HPDE6-E6E7 (cell line): ENCODE measurements around the gene PIP5K1A.

Source experiments
- DNase-seq: peaks from one replicate; pipeline ENCODE4 v3.0.0; 2011; ENCODE audit warnings: missing footprints; ENCODE audit errors: extremely low spot score

Gene PIP5K1A

DNA sequence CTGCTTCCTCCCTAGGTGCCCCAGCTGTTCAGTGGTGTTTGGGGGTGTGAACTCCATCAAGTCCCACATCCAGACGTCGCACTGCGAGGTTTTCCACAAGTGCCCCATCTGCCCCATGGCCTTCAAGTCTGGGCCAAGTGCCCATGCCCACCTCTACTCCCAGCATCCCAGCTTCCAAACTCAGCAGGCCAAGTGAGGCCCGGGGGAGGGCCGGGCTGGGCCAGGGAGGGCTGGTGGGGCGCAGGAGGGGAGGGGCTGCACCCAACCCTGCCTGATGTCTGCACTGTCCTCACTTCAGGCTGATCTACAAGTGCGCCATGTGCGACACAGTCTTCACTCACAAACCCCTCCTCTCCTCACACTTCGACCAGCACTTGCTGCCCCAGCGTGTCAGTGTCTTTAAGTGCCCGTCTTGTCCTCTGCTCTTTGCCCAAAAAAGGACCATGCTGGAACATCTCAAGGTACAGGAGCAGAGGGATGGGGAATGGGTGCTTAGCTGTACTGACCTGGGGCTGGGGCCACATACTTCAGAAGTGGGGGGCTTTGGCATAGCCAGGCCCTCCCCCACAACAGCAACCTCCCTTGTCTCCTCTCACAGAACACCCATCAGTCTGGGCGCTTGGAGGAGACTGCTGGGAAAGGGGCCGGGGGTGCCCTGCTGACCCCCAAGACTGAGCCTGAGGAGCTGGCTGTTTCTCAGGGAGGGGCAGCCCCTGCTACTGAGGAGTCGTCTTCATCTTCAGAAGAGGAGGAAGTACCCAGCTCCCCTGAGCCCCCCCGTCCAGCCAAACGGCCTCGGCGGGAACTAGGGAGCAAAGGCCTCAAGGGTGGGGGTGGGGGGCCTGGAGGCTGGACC lies 91.0 kb downstream of the PIP5K1A start:
- no peak for DNase-seq

DNA sequence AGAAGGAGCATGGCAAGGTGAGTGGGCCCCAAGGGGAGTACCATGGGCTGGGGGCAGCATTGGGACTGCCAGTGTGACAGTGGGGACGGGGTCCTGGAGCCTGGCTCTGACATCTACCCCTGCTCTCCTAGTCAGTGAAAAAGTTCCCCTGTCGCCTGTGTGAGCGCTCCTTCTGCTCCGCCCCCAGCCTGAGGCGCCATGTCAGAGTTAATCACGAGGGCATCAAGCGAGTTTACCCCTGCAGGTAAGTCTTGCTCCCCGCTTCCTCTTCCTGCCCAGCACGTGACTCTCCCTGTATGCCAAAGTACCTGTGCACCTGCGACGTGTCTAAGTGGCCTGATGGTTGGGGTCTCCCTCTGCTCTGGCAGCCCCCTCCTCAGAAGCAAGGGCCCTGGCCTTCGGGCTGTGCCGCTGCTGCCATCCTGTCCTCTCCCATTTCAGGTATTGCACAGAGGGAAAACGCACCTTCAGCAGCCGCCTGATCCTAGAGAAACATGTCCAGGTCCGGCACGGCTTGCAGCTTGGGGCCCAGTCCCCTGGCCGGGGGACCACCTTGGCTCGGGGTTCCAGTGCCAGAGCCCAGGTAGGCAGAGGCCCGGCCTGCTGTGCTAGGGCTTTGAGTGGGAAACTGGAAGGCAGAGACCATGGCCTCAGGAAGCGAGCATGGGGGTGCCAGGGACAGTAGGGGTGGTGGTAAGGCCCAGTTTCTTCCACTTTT lies 91.8 kb downstream of the PIP5K1A start:
- no peak for DNase-seq

DNA sequence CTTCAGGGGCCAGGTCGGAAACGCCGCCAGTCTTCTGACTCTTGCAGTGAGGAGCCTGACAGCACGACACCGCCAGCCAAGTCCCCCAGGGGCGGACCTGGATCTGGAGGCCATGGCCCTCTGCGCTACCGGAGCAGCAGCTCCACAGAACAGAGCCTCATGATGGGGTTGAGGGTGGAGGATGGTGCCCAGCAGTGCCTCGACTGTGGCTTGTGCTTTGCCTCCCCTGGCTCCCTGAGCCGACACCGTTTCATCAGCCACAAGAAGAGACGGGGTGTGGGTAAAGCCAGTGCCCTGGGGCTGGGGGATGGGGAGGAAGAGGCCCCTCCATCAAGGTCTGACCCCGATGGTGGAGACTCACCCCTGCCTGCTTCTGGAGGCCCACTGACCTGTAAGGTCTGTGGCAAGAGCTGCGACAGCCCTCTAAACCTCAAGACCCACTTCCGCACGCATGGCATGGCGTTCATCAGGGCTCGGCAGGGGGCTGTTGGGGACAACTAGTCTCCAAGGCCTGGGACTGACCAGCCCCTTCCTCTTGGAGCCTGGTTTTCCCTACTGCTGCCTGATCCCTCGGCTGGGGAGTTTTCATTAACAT lies 92.5 kb downstream of the PIP5K1A start:
- DNase-seq = no peak

DNA sequence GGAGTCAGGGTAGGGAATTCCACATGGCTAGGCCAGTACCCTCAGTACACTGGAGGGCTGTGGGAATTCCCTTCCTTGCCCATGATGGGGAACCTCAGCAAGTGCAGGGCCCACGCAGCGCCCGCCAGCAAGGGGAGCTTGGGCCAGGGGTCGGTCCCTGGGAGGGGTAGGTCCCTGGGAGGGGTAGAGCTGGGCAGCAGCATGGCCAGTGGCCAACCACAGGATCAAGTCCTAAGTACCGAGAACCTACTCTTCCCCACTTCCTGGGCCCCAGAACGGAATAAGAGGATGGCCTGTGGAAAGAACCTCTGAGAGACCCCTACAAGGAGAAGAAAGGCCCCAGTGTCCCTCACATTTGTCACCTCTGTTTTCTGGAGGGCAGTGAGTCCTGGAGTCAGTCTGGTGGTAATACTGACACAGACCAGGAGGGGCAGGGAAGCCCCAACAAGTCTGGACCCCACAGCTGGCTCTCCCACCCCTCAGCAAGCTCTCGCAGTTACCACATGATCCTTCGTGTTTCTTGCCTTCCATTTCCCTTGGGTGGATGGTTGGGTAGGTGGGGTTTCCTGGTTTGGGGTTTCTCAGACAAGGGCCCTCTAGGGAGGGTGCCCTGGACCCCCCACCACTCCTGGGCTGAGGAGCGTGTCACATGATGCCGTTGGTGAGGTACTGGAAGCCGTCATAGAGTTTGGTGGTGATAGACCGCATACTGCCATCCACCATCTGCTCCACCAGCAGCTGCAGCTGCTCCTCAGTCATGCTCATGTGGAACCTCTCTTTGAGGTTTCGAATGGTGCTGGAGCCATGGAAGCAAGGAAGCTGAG lies 94.1 kb downstream of the PIP5K1A start:
- DNase-seq = no peak

GRCh38 chr1:151293093-151293492 lies 94.7 kb downstream of the PIP5K1A start:
- DNase-seq = no peak

DNA sequence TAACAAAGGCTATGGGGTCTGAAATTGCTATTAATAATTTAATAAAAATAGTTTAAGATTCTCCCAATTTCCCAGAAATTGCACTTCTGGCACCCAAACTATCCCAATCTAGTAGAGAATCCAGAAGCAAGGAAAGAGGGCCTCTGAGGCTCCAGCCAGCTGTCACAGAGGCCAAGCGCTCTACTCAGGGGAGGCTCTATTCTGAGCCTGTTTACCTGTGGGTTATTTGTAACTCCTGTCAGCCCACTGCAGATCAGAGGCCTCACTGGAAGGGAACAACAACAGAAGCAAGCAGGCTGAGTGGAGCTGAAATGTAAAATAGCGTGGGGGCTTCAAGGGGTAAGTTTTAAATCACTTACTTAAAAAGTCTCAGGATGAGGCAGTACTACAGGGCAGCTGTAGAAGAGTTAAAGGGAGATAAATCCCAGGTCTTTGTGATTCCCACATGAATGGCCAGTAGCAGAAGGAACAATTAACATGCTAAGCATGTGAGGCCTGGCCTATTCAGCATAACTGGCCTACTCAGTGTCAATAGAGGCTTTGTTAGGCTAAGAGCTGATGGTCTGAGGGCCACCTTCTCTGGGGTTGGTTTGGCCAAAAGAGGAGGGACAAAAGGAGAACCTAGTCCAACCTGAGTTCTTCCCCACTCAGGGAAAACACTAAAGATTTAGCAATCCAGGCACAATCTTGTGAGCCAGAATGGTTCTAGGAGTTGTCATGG lies 96.5 kb downstream of the PIP5K1A start:
- no peak for DNase-seq
